ENCODE data around the gene KIF5C.

DNA sequence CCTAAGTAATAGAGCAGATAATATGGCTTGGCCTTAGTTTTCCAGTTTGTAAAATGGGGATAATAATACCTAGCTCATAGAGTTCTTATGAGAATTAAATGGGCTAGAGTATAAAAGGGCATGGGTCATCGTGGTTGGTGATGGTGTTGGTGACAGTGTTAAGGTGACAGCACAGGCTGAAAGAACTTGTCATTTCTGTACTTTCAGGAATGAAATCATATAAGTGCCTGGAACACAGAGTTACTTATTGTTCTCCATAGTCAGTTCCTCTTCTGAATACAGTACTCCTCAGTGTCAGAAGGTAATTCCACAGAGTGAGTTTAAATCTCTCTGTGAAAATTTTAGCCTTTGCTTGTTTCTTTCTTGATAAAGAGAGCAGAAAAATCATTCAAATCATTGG lies 42.4 kb downstream of the KIF5C start:
- TF ChIP-seq, protein P1, sequence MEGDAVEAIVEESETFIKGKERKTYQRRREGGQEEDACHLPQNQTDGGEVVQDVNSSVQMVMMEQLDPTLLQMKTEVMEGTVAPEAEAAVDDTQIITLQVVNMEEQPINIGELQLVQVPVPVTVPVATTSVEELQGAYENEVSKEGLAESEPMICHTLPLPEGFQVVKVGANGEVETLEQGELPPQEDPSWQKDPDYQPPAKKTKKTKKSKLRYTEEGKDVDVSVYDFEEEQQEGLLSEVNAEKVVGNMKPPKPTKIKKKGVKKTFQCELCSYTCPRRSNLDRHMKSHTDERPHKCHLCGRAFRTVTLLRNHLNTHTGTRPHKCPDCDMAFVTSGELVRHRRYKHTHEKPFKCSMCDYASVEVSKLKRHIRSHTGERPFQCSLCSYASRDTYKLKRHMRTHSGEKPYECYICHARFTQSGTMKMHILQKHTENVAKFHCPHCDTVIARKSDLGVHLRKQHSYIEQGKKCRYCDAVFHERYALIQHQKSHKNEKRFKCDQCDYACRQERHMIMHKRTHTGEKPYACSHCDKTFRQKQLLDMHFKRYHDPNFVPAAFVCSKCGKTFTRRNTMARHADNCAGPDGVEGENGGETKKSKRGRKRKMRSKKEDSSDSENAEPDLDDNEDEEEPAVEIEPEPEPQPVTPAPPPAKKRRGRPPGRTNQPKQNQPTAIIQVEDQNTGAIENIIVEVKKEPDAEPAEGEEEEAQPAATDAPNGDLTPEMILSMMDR (IDR thresholded peaks at IDR 0.05): no peak
- no peak for TF ChIP-seq EZH2 (IDR thresholded peaks at IDR 0.05)
- no peak for TF ChIP-seq EZH2phosphoT487 (IDR thresholded peaks at IDR 0.05)
